Mesothelial cell of epicardium (in vitro differentiated cells): ENCODE data around the gene FRMD1. TPM values are rescaled to one million over a fixed set of nuclear protein-coding genes. Genes with fewer than 3 reads are reported as not detected.

Experiments used
- DNase-seq, 2 experiments: peaks; one replicate each; pipeline ENCODE4 v3.0.0; 2021; ENCODE audit warnings: low spot score in 2 of 2; ENCODE audit not compliant: unreplicated experiment in 2 of 2
- H3K27ac Mint-ChIP-seq: 2 replicates; pipeline ENCODE4 v1.8.0; 2021; ENCODE audit warnings: mixed read lengths
- H3K27me3 Mint-ChIP-seq: 2 replicates; pipeline ENCODE4 v1.8.0; 2021; ENCODE audit warnings: low read depth, mixed read lengths
- H3K36me3 Mint-ChIP-seq: 2 replicates; pipeline ENCODE4 v1.8.0; 2021; ENCODE audit warnings: mixed read lengths
- H3K4me1 Mint-ChIP-seq: 2 replicates; pipeline ENCODE4 v1.8.0; 2021; ENCODE audit warnings: mixed read lengths
- H3K4me3 Mint-ChIP-seq: 2 replicates; pipeline ENCODE4 v1.8.0; 2021; ENCODE audit warnings: mild to moderate bottlenecking, moderate library complexity, mixed read lengths
- H3K9me3 Mint-ChIP-seq: 2 replicates; pipeline ENCODE4 v1.8.0; 2021; ENCODE audit warnings: mixed read lengths
- total RNA-seq: library from RNA; stranded (reverse); gene quantifications from 3 replicates; pipeline ENCODE4 v1.2.1, GENCODE V29; 2021
- TF ChIP-seq, protein P1 (sequence below): fragments of 200-600 bp; sonication (generic); IDR thresholded peaks from one replicate; pipeline ENCODE4 v1.5.0; 2021; ENCODE audit warnings: antibody characterized with exemption; ENCODE audit not compliant: unreplicated experiment

The FRMD1 gene
- total RNA-seq, 1 donor from 2014 or later = not detected

DNA sequence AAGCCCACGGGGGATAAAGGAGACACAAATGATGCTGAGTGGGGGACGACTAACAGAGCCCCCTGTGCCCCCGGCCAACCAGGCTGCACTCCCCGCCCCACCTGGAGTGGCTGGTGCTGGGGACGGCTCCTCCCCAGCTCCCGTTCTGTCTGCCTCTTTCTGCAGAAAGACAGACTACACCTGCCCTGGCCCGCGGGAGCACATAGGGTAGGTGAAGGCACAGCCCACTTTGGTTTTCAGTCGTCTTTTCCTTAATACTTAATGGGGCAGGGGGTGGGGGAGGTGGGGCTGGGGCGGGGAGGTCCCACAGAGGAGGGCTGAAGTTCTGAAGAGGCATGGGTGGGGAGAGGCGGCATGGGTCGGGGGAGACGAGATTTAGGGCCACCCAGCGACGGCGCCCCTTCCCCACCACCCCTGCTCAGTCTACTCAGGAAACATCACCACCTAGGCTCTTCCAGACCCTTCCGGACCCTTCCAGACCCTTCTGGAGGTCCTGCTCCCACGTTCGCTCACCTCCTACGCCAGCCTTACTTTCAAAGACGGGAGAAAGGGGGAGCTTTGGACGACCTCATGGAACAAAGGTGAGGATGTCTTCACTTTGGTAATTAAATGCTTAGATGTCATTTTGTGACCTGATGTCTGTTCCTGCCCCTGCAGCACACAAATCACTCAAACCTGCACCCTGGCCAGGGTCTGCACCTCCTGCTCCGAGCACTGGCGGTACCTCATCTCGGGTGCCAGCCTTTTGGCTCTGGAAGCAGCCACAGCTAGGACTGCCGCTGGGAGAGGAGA is 21.2 kb upstream of the FRMD1 start:
- Mint-ChIP-seq H3K27ac (no peak overlapping the region), H3K27me3 (no peaks in the 10 kb centered on the region), H3K4me1 (peaks cover 16% of the 10 kb centered on the region), H3K4me3 (no peak overlapping the region), H3K9me3 (no peaks in the 10 kb centered on the region), H3K36me3 (no peaks in the 10 kb centered on the region)
- no peak for DNase-seq
- TF ChIP-seq, protein P1, sequence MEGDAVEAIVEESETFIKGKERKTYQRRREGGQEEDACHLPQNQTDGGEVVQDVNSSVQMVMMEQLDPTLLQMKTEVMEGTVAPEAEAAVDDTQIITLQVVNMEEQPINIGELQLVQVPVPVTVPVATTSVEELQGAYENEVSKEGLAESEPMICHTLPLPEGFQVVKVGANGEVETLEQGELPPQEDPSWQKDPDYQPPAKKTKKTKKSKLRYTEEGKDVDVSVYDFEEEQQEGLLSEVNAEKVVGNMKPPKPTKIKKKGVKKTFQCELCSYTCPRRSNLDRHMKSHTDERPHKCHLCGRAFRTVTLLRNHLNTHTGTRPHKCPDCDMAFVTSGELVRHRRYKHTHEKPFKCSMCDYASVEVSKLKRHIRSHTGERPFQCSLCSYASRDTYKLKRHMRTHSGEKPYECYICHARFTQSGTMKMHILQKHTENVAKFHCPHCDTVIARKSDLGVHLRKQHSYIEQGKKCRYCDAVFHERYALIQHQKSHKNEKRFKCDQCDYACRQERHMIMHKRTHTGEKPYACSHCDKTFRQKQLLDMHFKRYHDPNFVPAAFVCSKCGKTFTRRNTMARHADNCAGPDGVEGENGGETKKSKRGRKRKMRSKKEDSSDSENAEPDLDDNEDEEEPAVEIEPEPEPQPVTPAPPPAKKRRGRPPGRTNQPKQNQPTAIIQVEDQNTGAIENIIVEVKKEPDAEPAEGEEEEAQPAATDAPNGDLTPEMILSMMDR = no peak

DNA sequence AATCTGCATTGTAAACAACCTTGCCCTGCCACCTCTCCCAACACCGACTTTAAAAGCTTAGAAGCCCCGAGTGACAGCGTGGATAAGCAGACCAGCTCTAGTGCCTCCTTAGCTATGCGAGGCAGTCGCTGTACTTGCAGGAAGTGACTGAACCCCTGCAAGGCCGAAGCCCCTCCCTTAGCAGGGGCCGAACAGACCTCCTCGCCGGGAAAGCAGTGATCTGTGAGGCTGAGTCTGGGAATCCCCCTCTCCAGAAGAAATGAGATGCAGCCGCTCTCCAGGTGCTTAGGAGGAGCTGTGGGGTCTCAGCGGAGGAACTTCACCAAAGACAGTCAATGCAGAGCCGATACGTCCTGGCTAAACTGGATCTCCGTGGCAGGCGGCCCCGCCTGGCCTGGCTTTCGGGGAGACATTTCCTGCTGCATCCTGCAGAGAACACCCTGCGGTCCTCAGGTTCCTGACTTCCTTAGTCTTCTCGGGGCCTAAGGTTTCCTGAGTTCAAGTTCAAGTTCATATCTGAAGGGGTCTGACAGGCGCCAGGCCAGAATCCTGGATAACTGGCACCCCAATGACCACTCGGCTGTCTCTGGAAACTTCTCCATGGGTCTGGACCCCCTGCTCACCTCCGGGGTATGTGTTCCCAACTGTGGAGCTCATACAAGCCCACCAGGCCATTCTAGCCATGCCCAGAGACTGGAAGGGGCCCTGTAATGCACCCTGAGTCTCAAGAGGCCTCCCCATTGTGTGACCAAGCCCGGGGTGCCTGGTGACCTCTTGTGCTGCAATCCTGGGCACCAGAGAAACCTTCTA is 20.4 kb upstream of the FRMD1 start:
- no peaks in the 10 kb centered on the region for H3K36me3 Mint-ChIP-seq
- no peak overlapping the region for H3K4me3 Mint-ChIP-seq
- H3K27me3 Mint-ChIP-seq = no peaks in the 10 kb centered on the region
- TF ChIP-seq, protein P1 = no peak
- peaks cover 16% of the 10 kb centered on the region for H3K4me1 Mint-ChIP-seq
- DNase-seq = no peak
- H3K27ac Mint-ChIP-seq = no peak overlapping the region
- no peaks in the 10 kb centered on the region for H3K9me3 Mint-ChIP-seq

DNA sequence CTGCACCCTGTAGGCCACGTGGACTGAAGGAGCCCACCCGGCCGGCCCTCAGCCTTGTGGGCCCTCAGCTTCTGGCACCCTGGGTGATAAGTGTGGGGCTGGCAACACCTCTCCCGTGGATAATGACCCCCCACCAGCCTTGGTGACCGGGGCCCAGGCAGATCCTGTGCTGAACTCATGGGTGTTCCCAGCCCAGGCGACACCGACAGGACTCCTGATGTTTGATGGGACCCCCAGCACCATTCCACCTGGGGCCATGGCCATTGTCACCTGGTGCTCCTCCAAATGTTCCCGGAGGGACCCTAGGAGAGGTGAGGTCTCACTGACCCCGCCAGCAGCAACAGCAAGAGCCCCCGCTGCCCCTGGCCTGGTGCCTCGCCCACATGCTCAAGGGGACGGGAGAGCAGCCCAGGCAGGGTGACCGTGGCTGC is 19.4 kb upstream of the FRMD1 start:
- Mint-ChIP-seq H3K4me3 (no peak overlapping the region), H3K4me1 (peaks cover 16% of the 10 kb centered on the region), H3K9me3 (no peaks in the 10 kb centered on the region), H3K27ac (no peak overlapping the region), H3K36me3 (no peaks in the 10 kb centered on the region), H3K27me3 (no peaks in the 10 kb centered on the region)
- TF ChIP-seq, protein P1 = no peak
- no peak for DNase-seq

DNA sequence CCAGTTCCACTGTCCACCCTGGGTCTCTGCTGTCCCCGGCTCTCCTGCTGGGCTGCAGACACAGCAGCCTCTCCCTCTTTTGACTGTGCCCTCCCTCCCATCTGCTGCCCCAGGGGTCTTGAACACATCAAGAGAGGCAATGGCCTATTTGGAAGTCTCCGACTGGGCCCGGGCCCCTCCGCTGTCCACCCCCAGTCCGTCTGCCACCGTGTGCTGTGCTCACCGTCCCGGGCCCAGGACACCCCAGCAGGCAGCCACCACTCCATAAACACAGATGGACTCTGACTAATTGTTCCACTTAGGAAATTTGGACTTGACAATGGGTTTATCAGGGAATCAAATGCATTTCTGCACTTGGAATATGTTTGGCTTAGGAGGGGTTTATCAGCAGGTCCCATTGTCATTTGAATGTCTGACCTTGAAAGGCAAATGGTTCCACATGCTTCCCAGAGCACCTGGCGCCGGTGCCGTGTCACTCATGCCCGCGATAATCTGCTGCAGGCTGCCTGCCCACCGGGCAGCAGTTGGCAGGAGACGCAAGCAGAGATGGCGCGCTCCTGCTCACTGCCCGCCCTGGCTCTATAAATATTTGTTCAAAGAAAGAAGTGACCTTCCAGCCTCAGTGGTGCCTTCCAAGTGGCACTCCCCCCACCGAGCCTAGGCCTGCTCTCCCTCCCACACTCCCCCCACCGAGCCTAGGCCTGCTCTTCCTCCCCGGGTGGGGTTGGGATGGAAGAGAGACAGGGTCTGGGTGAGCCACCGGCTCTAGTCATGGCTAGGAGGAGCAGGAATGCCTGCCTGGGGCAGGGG is 18.8 kb upstream of the FRMD1 start:
- no peak for DNase-seq
- Mint-ChIP-seq H3K27me3 (no peaks in the 10 kb centered on the region), H3K27ac (no peak overlapping the region), H3K4me1 (peaks cover 13% of the 10 kb centered on the region), H3K9me3 (no peaks in the 10 kb centered on the region), H3K36me3 (no peaks in the 10 kb centered on the region), H3K4me3 (no peak overlapping the region)
- TF ChIP-seq, protein P1 = no peak

DNA sequence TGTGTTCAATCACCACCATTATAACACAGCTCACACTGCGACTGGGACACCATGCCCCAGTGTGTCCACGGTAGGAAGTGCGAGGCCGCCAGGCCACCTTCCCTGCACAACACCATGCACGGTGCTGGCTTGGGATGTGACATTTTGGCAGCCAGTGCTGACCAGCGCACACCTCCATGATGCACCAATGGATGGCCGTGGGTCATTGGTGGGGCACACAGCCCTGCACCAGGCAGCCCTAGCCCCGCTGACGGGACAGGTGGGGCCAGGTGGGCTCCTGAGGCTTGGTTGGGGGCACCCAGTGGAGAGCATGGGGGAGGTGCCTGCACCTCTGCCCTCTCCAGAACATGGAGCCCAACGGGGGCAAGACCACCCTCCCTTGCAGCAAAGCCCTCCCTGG is 18.2 kb upstream of the FRMD1 start:
- Mint-ChIP-seq H3K4me3 (no peak overlapping the region), H3K4me1 (peaks cover 7% of the 10 kb centered on the region), H3K9me3 (no peaks in the 10 kb centered on the region), H3K27ac (no peak overlapping the region), H3K27me3 (no peaks in the 10 kb centered on the region), H3K36me3 (no peaks in the 10 kb centered on the region)
- no peak for DNase-seq
- TF ChIP-seq, protein P1 = no peak
